B cell (primary cell): ENCODE data around the gene TMEM45A. TPM values are rescaled to one million over a fixed set of nuclear protein-coding genes. Genes with fewer than 3 reads are reported as not detected.

ENCODE experiments used
- ATAC-seq: fragments of 200-7000 bp; cut with Tn5 transposase; one replicate; pipeline ENCODE4 v1.10.0; 2021; ENCODE audit warnings: low read depth, mild to moderate bottlenecking, moderate number of reproducible peaks, moderate library complexity
- CTCF ChIA-PET: fragments of 350-600 bp; sonication (Branson Sonifier 250); formaldehyde crosslinking; loops from one replicate; lab custom pipeline; 2021; ENCODE audit warnings: antibody characterized with exemption, inconsistent platforms; lab: Charles Lee
- POLR2A ChIA-PET: fragments of 350-600 bp; sonication (Branson Sonifier 250); formaldehyde crosslinking; loops from one replicate; lab custom pipeline; 2021; ENCODE audit warnings: antibody characterized with exemption; lab: Charles Lee
- DNase-seq: peaks from one replicate; pipeline ENCODE4 v3.0.0; 2013
- H2AFZ ChIP-seq: 2 replicates; pipeline ENCODE4 v1.6.1; 2012; ENCODE audit warnings: mild to moderate bottlenecking, low read depth, low read length; ENCODE audit not compliant: insufficient read depth, poor library complexity, severe bottlenecking
- H3K27ac ChIP-seq, 2 donors: 1 replicate in 1 of 2; 2 replicates in 1 of 2; pipeline ENCODE4 v1.5.1; 2012 to 2013; ENCODE audit warnings: low read length in 2 of 2, mild to moderate bottlenecking in 2 of 2, moderate library complexity in 1 of 2
- H3K27me3 ChIP-seq, 4 experiments: fragments of 200-600 bp in 1 of 4; sonication (generic) in 1 of 4; replicated peaks in 1 of 4; 1 replicate in 2 of 4; 2 replicates in 2 of 4; pipeline versions ENCODE4 v1.6.1 to v1.7.0; 2013 to 2016; ENCODE audit warnings: low read length in 3 of 4, mild to moderate bottlenecking in 2 of 4, mixed read lengths in 1 of 4, moderate library complexity in 1 of 4; ENCODE audit not compliant: insufficient read depth in 4 of 4, control insufficient read depth in 3 of 4; ENCODE audit errors: control extremely low read depth in 1 of 4
- H3K36me3 ChIP-seq, 2 experiments: replicated peaks in 1 of 2; 1 replicate in 1 of 2; 2 replicates in 1 of 2; pipeline versions ENCODE4 v1.6.1 to v1.7.1; 2013; ENCODE audit warnings: low read length in 1 of 2; ENCODE audit not compliant: insufficient read depth in 2 of 2, control insufficient read depth in 1 of 2; ENCODE audit errors: control extremely low read depth in 1 of 2, extremely low read depth in 1 of 2
- H3K4me1 ChIP-seq, 2 donors: fragments of 200-600 bp in 1 of 2; sonication (generic) in 1 of 2; 1 replicate in 1 of 2; 2 replicates in 1 of 2; pipeline versions ENCODE4 v1.5.1 to v1.6.1; 2013 to 2017; ENCODE audit warnings: low read length in 2 of 2; ENCODE audit not compliant: control insufficient read depth in 2 of 2, insufficient read depth in 2 of 2
- H3K4me2 ChIP-seq: replicated peaks from 2 replicates; pipeline ENCODE3; 2012; ENCODE audit warnings: mild to moderate bottlenecking, low read depth, low read length; ENCODE audit not compliant: poor library complexity, severe bottlenecking
- H3K4me3 ChIP-seq, 5 experiments: fragments of 200-600 bp in 1 of 5; sonication (generic) in 1 of 5; 1 replicate in 3 of 5; 2 replicates in 2 of 5; pipeline versions ENCODE4 v1.5.1 to v1.7.0; 2011 to 2016; ENCODE audit warnings: low read length in 4 of 5, mild to moderate bottlenecking in 4 of 5, low read depth in 2 of 5, control low read depth in 1 of 5, moderate library complexity in 1 of 5; ENCODE audit not compliant: insufficient read depth in 1 of 5; ENCODE audit errors: control extremely low read depth in 1 of 5, extremely low read depth in 1 of 5
- H3K79me2 ChIP-seq: fragments of 200-600 bp; sonication (generic); one replicate; pipeline ENCODE4 v1.6.0; 2016; ENCODE audit warnings: low read length; ENCODE audit not compliant: control insufficient read depth, insufficient read depth
- H3K9ac ChIP-seq: fragments of 200-600 bp; sonication (generic); 2 replicates; pipeline ENCODE4 v1.6.1; 2017; ENCODE audit warnings: mild to moderate bottlenecking, low read length, moderate library complexity
- H3K9me3 ChIP-seq, 3 donors: one replicate each; pipeline versions ENCODE4 v1.6.1 to v1.7.1; 2013; ENCODE audit warnings: low read length in 2 of 3; ENCODE audit not compliant: control insufficient read depth in 2 of 3, insufficient read depth in 1 of 3; ENCODE audit errors: control extremely low read depth in 1 of 3
- H4K20me1 ChIP-seq: 2 replicates; pipeline ENCODE4 v1.6.0; 2012; ENCODE audit warnings: mild to moderate bottlenecking, low read length; ENCODE audit not compliant: insufficient read depth, control insufficient read depth, poor library complexity, severe bottlenecking
- H3K27ac Mint-ChIP-seq: one replicate; pipeline ENCODE4 v1.8.0; 2021; ENCODE audit warnings: mixed read lengths
- H3K27me3 Mint-ChIP-seq: one replicate; pipeline ENCODE4 v1.8.0; 2021; ENCODE audit warnings: mixed read lengths
- H3K4me1 Mint-ChIP-seq: one replicate; pipeline ENCODE4 v1.8.0; 2021; ENCODE audit warnings: mixed read lengths
- H3K4me3 Mint-ChIP-seq: one replicate; pipeline ENCODE4 v1.8.0; 2021; ENCODE audit warnings: mixed read lengths
- H3K9me3 Mint-ChIP-seq: one replicate; pipeline ENCODE4 v1.8.0; 2022; ENCODE audit warnings: mixed read lengths; ENCODE audit not compliant: insufficient read depth
- EZH2 ChIP-seq: IDR thresholded peaks from 2 replicates; pipeline ENCODE4 v1.6.1; 2012; ENCODE audit warnings: borderline replicate concordance, low read depth, mild to moderate bottlenecking, moderate library complexity, low read length; ENCODE audit not compliant: insufficient read depth, poor library complexity, severe bottlenecking
- WGBS: methylation state at CpG from one replicate; pipeline ENCODE4 v1.1.5; 2013; ENCODE audit warnings: missing lambda C conversion rate; ENCODE audit not compliant: insufficient coverage; 5-methylcytosine and 5-hydroxymethylcytosine counted together
- intact Hi-C: fragments of 100-400 bp; cut with micrococcal nuclease; formaldehyde crosslinking; loops from one replicate; pipeline ENCODE4 v1.10.0; 2022
- polyA plus RNA-seq: library from polyadenylated mRNA; depleted of rRNA; stranded (reverse); fragments of >200 nt; gene quantifications from 2 replicates; pipeline ENCODE4 v1.2.3, GENCODE V29; 2012
- total RNA-seq, 2 donors: library from RNA; stranded (reverse); fragments of 120-200 nt in 1 of 2; gene quantifications; 1 replicate in 1 of 2; 2 replicates in 1 of 2; pipeline versions ENCODE4 v1.2.3 to v1.2.4, GENCODE V29; 2013 to 2022
- TF ChIP-seq, protein P1 (sequence below): fragments of 200-600 bp; IDR thresholded peaks from one replicate; pipeline ENCODE4 v1.8.0; 2022; ENCODE audit warnings: antibody characterized with exemption, mild to moderate bottlenecking

Gene TMEM45A
- total and polyA plus RNA-seq, 2 donors (not counting 1 experiment from before 2014, with no cell fraction given), result 0.20 TPM; not detected in 1

DNA sequence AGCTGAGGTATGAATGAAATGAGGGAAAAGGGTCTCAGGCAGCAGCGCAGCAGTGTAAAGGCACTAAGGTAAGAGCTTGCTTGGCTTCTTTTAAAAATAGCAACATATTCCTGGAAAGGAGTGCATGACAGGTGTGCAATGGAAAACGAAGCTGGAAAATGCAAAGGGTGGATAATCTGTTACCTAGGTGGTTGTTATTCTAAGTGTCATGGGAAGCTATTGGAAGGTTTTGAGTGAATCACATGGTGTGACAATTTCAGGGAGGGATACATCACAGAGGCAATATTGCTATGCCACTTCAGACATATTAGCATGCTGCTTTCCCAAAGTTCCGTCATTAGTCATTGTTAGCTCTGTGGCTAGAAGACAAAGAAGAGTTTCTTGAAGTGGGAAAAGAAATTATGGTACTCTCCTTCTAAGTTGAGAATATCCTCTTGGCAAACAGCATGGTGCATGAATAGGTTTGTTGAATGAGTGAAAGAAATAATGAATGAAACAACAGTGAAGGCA, 28.7 kb upstream of the TMEM45A start:
- H3K9me3 ChIP-seq, result peaks cover 0 to 6% (median 6%) of the 10 kb centered on the region in 3 donors
- H3K27ac ChIP-seq, result no peak overlapping the region
- H3K79me2 ChIP-seq, result no peaks in the 10 kb centered on the region
- no peak overlapping the region for H2AFZ ChIP-seq
- H3K36me3 ChIP-seq, result no peaks in the 10 kb centered on the region
- no peaks in the 10 kb centered on the region for H3K27me3 Mint-ChIP-seq
- POLR2A ChIA-PET, result no interaction called here
- no peaks in the 10 kb centered on the region for H3K4me1 ChIP-seq
- WGBS, result 72% methylated on average over 3 of the region's 3 CpGs
- H3K27me3 ChIP-seq, result peaks cover 0 to 4% (median 0%) of the 10 kb centered on the region in 4 experiments
- no peak overlapping the region for H3K27ac Mint-ChIP-seq
- intact Hi-C loops, result loop anchor here (1.0 kb wide), 1 partner anchor 127 kb away; no protein-coding TSS in a partner anchor
- no peak for ATAC-seq
- no peak for TF ChIP-seq EZH2
- TF ChIP-seq, protein P1, sequence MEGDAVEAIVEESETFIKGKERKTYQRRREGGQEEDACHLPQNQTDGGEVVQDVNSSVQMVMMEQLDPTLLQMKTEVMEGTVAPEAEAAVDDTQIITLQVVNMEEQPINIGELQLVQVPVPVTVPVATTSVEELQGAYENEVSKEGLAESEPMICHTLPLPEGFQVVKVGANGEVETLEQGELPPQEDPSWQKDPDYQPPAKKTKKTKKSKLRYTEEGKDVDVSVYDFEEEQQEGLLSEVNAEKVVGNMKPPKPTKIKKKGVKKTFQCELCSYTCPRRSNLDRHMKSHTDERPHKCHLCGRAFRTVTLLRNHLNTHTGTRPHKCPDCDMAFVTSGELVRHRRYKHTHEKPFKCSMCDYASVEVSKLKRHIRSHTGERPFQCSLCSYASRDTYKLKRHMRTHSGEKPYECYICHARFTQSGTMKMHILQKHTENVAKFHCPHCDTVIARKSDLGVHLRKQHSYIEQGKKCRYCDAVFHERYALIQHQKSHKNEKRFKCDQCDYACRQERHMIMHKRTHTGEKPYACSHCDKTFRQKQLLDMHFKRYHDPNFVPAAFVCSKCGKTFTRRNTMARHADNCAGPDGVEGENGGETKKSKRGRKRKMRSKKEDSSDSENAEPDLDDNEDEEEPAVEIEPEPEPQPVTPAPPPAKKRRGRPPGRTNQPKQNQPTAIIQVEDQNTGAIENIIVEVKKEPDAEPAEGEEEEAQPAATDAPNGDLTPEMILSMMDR, result no peak
- H3K4me2 ChIP-seq, result no peak overlapping the region
- H3K4me3 Mint-ChIP-seq, result no peak overlapping the region
- DNase-seq, result no peak
- CTCF ChIA-PET, result interaction anchor here (0.6 to 2.2 kb wide), 4 partner anchors 12 to 1039 kb away, joined by 3 to 16 read pairs (median 4); no protein-coding TSS in a partner anchor
- no peak overlapping the region for H3K4me3 ChIP-seq
- no peak overlapping the region for H3K9ac ChIP-seq
- H4K20me1 ChIP-seq, result no peaks in the 10 kb centered on the region
- no peaks in the 10 kb centered on the region for H3K9me3 Mint-ChIP-seq
- no peaks in the 10 kb centered on the region for H3K4me1 Mint-ChIP-seq

DNA sequence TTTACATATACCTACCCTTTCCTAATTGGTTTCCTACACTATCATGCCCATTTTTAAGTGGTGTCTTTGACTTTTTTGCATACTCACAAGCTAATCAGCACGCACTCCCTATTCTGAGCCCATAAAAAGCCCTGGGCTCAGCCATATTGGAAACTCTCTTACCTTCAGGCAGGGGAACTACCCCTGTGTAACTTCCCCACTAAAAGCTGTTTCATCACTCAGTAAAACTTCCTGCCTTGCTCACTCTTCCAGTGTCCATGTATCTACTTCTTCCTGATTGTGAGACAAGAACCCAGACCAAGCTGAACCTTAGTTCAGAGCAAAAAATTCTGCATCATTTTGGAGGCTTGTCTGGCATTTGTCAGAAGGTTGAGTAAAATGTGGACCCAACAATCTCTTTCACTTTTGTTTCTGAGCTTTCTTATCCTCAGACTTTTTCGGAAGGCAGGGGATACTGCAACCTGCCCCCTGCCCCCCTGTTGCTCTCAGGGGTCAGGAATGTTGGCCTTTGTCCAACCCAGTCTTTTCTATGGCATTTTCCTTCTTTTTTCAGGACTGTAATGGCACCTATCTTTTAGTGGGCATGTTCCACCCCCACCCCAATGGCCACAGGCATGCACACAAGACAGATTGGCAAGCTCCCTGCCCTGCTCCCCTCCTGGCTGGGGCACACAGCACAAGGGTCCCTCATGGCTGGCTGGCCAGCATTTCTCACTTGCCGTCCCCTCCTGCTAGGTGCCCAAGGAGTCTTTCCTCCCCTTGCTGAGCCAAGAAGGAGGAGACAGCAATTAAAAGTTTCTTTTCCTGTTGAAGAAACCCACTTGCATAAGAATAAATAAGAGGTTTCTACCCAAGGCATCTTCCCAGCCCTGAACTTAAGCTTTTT, 26.3 kb upstream of the TMEM45A start:
- no peaks in the 10 kb centered on the region for H3K4me1 ChIP-seq
- H2AFZ ChIP-seq, result peak overlapping the region; percentile 36
- DNase-seq (no peak), ATAC-seq (no peak)
- H3K9me3 Mint-ChIP-seq, result peaks cover 8% of the 10 kb centered on the region
- 80% methylated on average over 1 of the region's 3 CpGs for WGBS
- no peak overlapping the region for H3K4me2 ChIP-seq
- H3K27me3 ChIP-seq, result peaks cover 0 to 4% (median 0%) of the 10 kb centered on the region in 4 experiments
- no peaks in the 10 kb centered on the region for H3K36me3 ChIP-seq
- POLR2A ChIA-PET, result no interaction called here
- H4K20me1 ChIP-seq, result no peaks in the 10 kb centered on the region
- CTCF ChIA-PET, result no interaction called here
- no peak overlapping the region for H3K27ac ChIP-seq
- H3K79me2 ChIP-seq, result no peaks in the 10 kb centered on the region
- no peak overlapping the region for H3K4me3 Mint-ChIP-seq
- H3K4me3 ChIP-seq, result no peak overlapping the region
- peaks cover 5% of the 10 kb centered on the region for H3K27me3 Mint-ChIP-seq
- peaks cover 0 to 10% (median 6%) of the 10 kb centered on the region in 3 donors for H3K9me3 ChIP-seq
- H3K9ac ChIP-seq, result no peak overlapping the region
- TF ChIP-seq EZH2, result no peak
- TF ChIP-seq, protein P1, result no peak
- intact Hi-C loops, result no loop called here
- no peak overlapping the region for H3K27ac Mint-ChIP-seq
- no peaks in the 10 kb centered on the region for H3K4me1 Mint-ChIP-seq
